GM10847 (cell line): ENCODE results near the gene DTHD1.

Source experiments
- POLR2A ChIP-seq: IDR thresholded peaks from 2 replicates; pipeline ENCODE4 v1.6.1; 2011; ENCODE audit not compliant: insufficient read length; ENCODE audit errors: extremely low read depth

The DTHD1 gene

GRCh38 chr4:36256398-36256891 lies 25.0 kb upstream of the DTHD1 start:
- no peak for TF ChIP-seq POLR2A

GRCh38 chr4:36260731-36261130 lies 20.7 kb upstream of the DTHD1 start:
- no peak for TF ChIP-seq POLR2A

GRCh38 chr4:36264207-36264826 lies 17.1 kb upstream of the DTHD1 start:
- TF ChIP-seq POLR2A = no peak

GRCh38 chr4:36267486-36268268 lies 13.7 kb upstream of the DTHD1 start:
- no peak for TF ChIP-seq POLR2A

DNA sequence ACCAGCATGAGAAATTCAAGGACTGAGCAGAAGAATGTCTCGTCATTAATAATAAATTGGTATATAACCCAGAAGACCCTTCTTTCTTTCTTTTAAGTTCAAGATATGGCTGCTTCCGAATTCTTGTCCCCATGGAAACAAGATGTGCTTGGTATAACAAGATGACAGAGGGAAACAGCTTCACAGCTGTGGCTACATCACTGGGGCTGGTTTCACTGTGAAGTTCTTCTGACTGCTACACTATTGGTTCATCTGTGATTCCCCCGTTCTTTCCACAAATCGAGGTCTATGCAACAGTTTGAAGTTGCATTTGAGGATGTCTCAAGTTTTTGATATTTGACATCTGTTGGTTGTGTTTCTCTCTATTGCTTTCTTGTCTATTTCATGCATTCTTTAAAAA lies 12.3 kb upstream of the DTHD1 start:
- no peak for TF ChIP-seq POLR2A

GRCh38 chr4:36269533-36270173 lies 11.8 kb upstream of the DTHD1 start:
- TF ChIP-seq POLR2A = no peak

- TF ChIP-seq POLR2A = no peak
Measured at GRCh38 chr4:36273276-36273675, 8.1 kb upstream of the DTHD1 start.

DNA sequence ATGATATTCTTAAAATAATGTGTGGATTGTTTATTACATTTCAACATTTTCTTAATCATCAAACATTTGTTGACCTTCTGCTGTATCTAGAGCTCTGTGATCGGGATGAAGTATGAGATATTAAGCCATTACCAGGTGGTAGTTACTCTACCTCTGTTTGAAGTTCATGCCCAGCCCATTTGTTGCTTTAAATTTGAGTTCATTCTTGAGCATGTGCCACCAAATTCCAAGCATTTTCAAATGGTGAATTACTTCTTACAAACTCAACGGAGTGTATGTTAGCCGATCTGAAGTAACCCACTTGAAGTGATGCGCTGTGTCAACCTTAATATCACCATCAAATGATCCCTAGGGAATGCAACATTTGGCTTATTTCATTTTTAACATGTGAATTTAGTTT lies 7.3 kb upstream of the DTHD1 start:
- no peak for TF ChIP-seq POLR2A

GRCh38 chr4:36277533-36277932 lies 3.9 kb upstream of the DTHD1 start:
- no peak for TF ChIP-seq POLR2A

GRCh38 chr4:36278789-36279188 lies 2.6 kb upstream of the DTHD1 start:
- TF ChIP-seq POLR2A = no peak

- TF ChIP-seq POLR2A = no peak
Measured at GRCh38 chr4:36280555-36280954, 861 bp upstream of the DTHD1 start.

DNA sequence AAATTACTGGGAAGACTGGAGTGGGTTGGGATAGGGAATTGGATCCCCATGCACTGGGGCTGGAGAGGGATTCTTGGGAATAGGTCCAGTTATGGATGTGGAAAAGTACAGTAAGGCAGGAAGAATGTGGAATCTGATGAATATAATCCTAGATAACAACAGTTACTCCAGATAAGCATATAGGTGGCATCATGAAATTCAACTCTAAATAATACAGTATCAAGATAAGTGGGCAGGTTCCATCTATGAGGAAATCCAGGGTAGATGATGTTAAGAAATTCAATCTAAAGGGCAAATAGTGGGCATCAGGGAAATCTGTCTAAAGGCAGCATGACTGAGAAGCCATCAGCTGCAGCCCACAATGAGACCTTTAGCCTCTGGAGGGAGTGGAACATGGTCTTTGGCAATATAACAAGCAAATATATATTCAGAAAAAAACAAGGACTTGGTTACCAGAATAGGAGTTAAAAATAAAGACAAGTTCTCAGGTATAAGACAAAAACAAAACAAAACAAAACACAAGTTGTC lies 1.2 kb downstream of the DTHD1 start:
- no peak for TF ChIP-seq POLR2A

GRCh38 chr4:36283912-36284465 lies 2.6 kb downstream of the DTHD1 start:
- no peak for TF ChIP-seq POLR2A

DNA sequence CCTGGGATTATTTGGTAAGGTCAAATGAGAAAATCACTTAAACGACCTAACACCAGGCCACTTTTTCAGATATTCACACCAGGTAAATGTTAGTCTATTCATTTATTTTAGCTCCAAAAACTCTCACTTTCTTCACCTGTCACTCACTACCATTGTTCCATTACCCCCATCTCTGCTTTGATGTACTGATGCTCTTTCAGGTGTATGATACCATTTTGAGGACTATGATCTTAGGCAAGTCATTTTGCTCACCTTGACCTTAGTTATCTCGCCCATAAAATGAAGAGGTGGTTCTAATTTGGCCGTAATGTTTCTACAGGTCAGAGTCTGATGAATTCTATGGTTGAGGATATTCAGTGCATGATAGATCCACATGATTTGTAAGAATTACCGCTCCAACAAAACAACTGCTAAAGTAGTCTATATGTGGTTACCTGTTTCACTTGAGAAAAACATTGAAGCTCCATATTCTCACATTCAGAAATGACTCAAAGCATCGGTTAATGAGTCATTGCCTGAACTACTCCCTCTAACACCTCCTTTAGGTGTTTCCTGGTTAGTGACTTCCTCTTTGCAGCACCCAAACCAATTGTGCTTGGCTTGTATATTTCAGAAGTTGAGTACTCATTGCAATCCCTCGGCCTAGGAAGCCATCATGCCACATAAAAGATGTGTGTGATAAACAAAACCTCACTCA lies 4.5 kb downstream of the DTHD1 start:
- TF ChIP-seq POLR2A = no peak

- no peak for TF ChIP-seq POLR2A
Measured at GRCh38 chr4:36286481-36286871, 5.1 kb downstream of the DTHD1 start.
